NCI-H748 (cell line): ENCODE measurements around the gene CD69.
"Not testable (repeated sequence)": the region's sequence is repeated elsewhere in the genome, so short reads cannot be mapped to it uniquely, and the experiment has no call there.

ENCODE experiments used
- DNase-seq: peaks from one replicate; lab custom pipeline; 2025; ENCODE audit not compliant: unreplicated experiment; lab: John Stamatoyannopoulos, UW

Gene CD69

GRCh38 chr12:9724023-9724422, 36.7 kb downstream of the CD69 start:
- no peak for DNase-seq

- DNase-seq: no peak
Observed at GRCh38 chr12:9721394-9722092, 39.2 kb downstream of the CD69 start.

GRCh38 chr12:9719790-9720189, 40.9 kb downstream of the CD69 start:
- DNase-seq: no peak

GRCh38 chr12:9718968-9719367, 41.7 kb downstream of the CD69 start:
- DNase-seq: no peak

- no peak for DNase-seq
Observed at GRCh38 chr12:9717070-9717925, 43.4 kb downstream of the CD69 start.

GRCh38 chr12:9713032-9713558, 47.6 kb downstream of the CD69 start:
- not testable (repeated sequence) for DNase-seq

- no peak for DNase-seq
Observed at GRCh38 chr12:9711664-9712063, 49.0 kb downstream of the CD69 start.

- DNase-seq: no peak
Observed at GRCh38 chr12:9710584-9711375, 49.9 kb downstream of the CD69 start.

- DNase-seq: no peak
Observed at GRCh38 chr12:9708853-9709252, 51.8 kb downstream of the CD69 start.

GRCh38 chr12:9707864-9708808, 52.6 kb downstream of the CD69 start:
- DNase-seq: peak; percentile 29

GRCh38 chr12:9707356-9707755, 53.3 kb downstream of the CD69 start:
- DNase-seq: no peak

- no peak for DNase-seq
Observed at GRCh38 chr12:9706086-9706685, 54.5 kb downstream of the CD69 start.

- DNase-seq: not testable (repeated sequence)
Observed at GRCh38 chr12:9704561-9704960, 56.1 kb downstream of the CD69 start.
